GM12891 (cell line): ENCODE data around the gene SMAD6.

Experiments
- POLR2A ChIP-seq: IDR thresholded peaks from 2 replicates; pipeline ENCODE4 v1.6.1; 2011; ENCODE audit warnings: low read depth, low read length, control low read depth
- POLR2AphosphoS5 ChIP-seq: IDR thresholded peaks from 2 replicates; pipeline ENCODE4 v1.6.1; 2011; ENCODE audit warnings: low read depth, low read length, control low read depth
- SPI1 ChIP-seq: IDR thresholded peaks from 2 replicates; pipeline ENCODE4 v1.6.1; 2011; ENCODE audit warnings: low read depth, low read length, control low read depth
- TAF1 ChIP-seq: IDR thresholded peaks from 2 replicates; pipeline ENCODE4 v1.6.1; 2011; ENCODE audit warnings: low read depth, low read length, control low read depth

GRCh38 chr15:66822114-66822513, 120.1 kb downstream of the SMAD6 start:
- TF ChIP-seq SPI1 (no peak), POLR2A (no peak), POLR2AphosphoS5 (no peak), TAF1 (no peak)
